NCI-H2196 (cell line): ENCODE measurements around the gene LGALS7B.
"Not testable (repeated sequence)": the region's sequence is repeated elsewhere in the genome, so short reads cannot be mapped to it uniquely, and the experiment has no call there.

Experiments
- DNase-seq: peaks from one replicate; lab custom pipeline; 2025; ENCODE audit not compliant: unreplicated experiment; lab: John Stamatoyannopoulos, UW

LGALS7B gene

DNA sequence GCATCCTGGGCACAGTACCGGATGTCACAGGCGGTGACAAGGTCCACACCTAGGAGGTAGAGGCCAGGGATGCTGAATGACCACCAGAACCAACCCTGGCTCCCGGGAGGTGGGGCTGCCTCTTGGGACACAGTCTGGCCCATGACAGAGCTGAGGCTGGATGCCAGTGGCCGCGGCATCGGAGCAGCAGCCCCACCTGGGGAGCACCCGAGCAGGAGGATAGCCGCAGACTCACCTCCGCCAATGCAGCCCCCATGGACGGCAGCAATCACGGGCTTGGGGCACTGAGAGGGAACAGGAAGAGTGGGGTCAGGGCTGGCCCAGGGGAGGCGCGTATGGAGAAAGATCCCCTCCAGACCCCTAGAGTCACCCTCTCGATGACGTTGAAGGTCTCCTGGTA lies 28.1 kb downstream of the LGALS7B start:
- DNase-seq: no peak

DNA sequence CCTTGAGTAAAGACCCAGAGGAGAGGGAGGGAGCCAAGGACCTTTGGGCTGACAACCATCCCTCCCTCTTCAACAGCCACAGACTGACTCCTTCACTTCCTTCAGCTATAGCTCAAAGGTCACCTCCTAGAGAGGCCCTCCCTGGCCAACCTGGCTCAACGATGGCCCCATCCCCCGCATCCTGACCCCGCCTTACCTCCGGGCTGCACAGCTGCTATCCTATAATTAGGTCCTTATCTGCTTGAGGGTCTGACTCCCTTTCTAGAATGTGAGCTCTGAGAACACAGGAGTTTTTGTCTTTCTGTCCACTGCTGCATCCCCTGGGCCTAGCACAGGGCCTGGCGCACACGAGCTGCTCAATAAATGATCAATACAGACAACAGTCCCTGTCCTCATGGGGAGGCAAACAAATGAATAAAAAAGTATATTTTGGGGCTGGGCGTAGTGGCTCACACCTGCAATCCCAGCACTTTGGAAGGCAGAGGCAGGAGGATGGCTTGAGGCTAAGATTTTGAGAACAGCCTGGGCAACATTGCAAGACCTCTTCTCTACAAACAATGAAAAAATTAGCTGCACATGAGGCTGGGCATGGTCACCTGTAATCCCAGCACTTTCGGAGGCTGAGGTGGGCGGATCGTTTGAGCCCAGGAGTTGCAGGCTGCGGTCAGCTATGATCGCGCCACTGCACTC lies 30.4 kb downstream of the LGALS7B start:
- no peak for DNase-seq

DNA sequence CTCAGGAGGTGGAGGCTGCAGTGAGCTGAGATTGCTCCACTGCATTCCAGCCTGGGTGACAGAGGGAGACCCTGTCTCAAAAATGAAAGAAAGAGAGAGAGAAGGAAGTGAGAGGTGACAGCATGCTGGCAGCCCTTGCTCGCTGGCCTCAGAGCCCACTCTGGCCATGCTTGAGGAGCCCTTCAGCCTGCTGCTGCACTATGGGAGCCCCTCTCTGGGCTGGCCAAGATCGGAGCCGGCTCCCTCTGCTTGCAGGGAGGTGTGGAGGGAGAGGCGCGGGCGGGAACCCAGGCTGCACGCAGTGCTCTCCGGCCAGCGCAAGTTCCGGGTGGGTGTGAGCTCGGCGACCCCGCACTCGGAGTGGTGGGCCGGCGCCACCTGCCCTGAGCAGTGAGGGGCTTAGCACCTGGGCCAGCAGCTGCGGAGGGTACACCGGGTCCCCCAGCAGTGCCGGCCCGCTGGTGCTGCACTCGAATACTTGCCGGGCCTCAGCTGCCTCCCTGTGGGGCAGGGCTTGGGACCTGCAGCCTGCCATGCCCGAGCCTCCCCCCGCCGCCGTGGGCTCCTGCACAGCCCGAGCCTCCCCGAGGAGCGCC lies 32.3 kb downstream of the LGALS7B start:
- not testable (repeated sequence) for DNase-seq

DNA sequence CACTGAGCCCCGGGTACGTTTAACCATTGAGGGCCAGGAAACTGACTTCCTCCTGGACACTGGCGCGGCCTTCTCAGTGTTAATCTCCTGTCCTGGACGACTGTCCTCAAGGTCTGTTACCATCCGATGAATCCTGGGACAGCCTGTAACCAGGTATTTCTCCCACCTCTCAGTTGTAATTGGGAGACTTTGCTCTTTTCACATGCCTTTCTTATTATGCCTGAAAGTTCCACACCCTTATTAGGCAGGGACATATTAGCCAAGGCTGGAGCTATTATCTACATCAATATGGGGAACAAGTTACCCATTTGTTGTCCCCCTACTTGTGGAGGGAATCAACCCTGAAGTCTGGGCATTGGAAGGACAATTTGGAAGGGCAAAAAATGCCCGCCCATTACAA lies 36.9 kb downstream of the LGALS7B start:
- DNase-seq: not testable (repeated sequence)

DNA sequence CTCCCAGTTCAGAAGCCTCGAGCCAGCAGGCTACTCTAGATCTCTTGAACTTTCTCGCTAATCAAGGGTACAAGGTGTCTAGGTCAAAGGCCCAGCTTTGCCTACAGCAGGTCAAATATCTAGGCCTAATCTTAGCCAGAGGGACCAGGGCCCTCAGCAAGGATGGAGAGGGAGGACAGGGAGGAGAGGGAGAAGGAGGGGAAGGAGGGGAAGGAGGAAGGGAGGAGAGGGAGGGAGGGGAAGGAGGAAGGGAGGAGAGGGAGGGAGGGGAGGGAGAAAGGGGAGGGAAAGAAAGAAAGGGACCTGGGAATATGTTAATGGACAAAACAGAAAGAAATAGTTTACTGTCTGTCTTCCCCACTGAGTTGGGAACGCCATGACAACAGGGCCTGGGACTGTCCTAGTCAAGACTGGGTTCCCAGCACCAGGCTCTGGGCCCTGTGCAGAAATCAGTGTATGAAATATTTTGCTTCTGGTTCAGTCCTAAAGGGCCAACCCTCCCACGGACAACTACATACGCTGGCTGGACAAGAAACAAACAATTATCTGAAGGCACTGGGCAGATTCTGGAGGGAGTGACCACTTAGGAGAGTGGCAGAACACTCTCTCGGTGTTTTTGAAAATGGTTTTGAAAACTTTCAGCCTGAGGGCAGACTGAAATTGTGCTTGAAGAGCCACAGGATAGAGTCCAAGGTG lies 38.0 kb downstream of the LGALS7B start:
- no peak for DNase-seq

DNA sequence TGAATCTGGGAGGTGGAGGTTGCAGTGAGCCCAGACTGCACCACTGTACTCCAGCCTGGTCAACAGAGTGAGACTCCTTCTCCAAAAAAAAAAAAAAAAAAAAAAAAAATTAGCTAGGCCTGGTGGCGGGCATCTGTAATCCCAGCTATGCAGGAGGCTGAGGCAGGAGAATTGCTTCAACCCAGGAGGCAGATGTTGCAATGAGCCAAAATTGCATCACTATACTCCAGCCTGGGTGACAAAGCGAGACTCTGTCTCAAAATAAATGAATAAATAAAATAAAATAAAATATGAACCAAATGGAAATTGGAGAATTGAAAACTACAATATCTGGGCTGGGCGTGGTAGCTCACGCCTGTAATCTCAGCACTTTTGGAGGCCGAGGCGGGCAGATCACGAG lies 40.2 kb downstream of the LGALS7B start:
- DNase-seq: not testable (repeated sequence)

DNA sequence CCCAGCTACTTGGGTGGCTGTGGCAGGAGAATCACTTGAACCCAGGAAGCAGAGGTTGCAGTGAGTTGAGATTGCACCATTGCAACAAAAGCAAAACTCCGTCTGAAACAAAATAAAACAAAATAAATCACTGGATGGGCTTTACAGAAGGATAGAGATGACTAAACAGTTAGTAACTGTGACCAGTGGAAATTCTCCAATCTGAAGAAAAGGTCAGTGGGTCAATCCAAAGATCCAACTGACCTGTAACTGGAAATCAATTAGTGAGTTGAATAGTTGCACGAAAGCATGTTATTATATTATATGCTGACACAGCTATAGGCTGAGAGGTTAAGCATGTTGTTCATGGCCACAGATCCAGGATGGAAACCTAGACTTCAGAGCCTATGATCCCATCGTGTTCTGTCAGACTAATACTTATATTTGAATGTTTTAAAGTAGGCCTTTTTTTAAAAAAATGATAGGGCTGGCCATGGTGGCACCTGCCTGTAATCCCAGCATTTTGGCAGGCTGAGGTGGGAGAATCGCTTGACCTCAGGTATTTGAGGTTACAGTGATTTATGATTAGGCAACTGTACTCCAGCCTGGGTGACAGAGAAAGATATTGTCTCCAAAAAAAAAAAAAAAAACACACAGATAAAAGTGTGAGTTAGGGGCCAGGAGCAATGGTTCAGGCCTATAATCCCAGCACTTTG lies 41.2 kb downstream of the LGALS7B start:
- DNase-seq: no peak

DNA sequence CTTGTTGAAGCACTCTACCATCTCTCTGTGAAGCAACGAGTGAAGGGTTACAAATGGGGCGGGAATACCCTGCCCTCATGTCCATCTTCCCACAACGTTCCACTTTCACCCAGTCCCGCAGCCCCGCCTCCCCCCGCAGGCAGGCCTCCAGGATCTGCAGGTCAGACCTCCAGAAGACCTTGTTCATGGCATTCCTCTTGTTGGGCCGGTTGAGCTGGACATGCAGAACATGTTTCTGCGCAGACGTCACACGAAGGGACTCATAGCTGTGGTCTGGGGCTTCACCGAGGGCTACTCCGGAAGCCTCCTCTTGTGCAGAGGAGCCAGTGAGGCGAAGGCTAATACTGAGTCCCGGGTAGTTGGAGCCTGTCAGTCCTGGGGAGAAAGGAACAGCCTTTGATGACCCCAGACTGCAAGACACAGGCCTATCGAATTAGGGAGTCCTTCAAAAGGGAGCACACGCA lies 42.2 kb downstream of the LGALS7B start:
- DNase-seq: peak; percentile 62

DNA sequence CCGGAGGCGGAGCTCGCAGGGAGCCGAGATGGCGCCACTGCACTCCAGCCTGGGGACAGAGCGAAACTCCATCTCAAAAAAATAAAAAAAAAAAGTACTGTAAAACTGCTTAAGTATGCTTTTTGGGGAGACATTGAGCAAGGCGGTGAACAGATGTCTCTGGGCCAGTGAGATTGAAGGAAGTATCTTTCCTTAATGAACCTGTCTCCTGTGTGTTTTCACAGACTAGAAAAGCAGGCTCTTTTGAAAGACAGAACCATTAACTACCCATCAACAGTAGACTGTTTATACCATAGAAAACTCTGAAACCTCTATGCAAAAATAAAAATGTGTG lies 44.1 kb downstream of the LGALS7B start:
- no peak for DNase-seq

DNA sequence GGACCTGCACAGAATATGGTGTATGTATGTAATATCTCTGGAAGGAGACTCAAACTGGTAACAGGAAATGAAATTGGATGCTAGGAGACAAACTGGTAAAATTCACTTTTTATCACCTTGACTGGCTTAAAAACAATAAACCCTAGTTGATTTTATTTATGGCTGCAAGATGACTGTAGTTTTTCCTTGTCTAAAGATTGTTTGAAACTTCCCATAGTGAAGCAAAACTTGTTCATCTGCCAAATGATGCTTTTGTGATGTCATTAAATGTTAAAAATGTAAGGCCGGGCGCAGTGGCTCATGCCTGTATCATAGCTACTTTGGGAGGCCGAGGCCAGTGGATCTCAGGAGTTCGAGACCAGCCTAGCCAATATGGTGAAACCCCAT lies 45.1 kb downstream of the LGALS7B start:
- no peak for DNase-seq

DNA sequence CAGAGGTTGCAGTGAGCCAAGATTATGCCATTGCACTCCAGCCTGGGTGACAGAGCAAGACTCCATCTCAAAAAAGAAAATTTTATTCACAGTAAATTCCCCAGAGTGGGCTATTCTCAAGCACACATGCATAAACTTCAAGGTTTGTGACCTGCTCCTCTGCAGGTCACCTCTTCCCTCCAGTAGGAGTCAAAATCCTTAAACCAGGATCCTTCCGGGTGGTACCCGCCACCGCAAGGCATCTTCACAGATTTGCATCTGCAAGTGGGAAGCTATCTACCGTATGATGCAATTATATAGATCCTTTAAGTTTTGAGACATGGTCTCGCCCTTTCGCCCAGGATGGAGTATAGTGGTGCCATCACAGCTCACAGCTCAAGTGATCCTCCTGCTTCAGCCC lies 45.6 kb downstream of the LGALS7B start:
- DNase-seq: no peak

DNA sequence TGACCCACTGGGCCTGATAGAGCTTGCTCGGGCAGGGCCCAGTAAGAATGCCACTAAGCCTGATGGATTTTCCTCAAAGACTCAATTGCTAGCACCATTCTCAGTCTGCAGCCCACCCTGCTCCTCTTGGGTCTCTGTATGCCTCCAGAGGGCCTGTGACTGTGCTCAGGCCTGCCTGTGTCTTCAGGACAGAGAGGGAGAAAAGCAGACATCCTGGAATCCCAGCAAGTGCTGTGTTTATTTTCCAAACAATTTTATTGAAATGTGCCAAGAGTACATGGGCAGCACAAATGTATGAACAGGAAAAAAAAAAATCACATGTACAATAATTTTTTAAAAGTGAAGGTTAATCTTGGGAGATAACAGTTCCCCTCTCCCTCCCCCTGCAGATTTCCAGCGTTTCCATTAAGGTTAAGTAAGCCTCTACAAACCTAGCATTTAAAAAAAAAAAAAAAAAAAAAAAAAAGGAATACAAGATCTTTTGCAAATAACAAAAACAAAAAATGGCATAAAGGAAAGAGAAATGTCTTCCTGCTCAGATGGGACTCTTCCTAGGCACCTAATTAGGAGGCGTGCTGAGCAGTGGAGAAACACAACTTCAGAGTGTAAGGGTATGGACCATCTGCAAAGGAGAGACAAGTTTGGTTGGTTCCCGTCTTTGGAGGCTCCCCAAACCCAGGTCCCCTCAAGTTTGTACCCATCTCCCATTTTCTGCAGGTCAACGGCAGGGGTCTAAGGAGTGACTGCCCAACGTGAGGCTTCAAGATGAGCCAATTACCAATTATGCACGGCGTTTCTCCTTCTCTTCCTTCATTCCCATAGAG lies 47.4 kb downstream of the LGALS7B start:
- DNase-seq: no peak

DNA sequence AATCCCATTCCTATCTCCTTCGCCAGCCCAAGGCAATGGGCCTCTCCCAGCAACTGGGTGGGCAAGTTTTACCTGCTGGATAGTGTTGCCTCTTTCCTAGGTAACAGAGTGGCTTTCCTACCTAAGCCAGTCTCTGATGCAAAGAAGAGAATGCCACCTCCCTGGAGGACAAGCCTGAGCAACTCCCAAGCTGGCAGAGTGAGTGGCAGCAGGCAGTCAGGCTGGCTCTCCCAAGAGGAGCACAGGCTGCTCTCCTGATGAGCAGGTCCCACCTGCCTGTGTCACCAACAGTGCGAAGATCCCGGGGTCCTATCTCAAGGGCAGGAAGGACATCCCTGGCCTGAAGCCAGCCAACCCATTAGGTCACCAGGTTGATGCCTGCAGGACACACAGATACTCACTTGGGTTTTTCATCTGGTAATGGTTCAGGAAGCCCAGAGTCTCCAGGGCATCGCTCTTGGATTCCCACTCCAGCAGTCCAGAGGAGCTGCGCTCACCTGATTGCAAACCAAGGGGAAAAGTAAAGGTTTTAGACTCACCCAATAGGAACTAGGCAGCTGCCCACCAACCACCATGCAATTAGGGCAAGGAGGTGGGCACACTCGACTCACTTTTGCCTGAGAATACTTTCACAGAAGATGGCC lies 48.1 kb downstream of the LGALS7B start:
- DNase-seq: no peak

DNA sequence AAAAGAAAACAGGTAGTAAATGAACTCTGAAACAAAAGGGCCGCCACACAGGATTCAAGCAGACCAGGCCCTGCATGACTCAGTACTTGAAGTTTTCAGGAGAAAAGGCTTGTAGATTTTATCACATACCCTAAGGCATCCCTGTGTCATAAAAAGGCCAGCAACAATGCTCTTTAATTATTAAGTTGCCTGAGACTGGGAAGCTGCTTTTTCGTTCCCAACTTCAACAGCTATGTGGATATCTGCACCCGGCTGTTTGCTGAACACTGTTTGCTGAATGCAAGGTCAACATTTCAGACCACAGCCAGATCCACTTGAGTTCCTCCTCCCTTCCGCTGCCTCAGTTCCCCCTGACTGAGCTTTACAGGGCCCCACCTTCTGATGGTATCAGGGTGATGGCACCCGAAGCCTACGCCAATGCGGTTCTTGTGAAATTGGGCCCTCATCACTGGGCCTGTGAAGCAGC lies 48.7 kb downstream of the LGALS7B start:
- peak; percentile 46 for DNase-seq

DNA sequence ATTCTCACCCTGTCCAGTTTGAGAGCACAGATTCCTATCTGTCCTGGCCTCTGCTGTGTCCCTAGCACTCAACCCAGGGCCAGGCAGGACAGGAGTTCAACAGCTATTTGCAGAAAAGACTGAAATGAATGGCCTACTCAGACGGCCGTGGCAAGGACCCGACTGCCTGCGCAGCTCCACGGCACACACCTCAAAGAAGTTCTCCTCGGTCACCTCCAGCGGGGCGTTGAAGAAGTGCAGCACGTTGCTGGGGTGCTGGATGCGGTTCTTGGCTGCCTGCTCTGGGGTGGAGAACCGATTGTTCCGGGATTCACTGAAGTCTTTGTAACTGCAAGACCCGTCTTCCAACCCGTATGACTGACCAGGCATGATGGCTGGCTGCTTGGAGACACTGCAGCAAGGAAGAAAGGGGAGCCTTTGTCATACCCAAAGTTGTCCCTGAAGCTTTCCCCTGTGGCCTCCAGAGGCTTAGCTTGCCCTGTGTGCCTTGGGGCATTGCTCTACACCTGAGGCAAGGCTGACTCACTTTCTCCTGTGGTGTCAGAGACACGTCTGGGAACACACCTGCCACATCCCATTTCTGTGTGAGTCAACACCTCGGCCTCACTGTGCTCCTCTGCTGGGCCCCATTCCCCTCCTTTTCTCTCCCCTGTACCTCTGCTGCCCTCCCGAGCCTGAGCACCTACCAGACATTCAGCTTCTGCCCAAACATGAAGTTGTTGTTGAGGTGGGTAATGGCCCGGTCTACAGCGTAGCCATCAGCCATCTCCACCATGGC lies 49.4 kb downstream of the LGALS7B start:
- DNase-seq: no peak

DNA sequence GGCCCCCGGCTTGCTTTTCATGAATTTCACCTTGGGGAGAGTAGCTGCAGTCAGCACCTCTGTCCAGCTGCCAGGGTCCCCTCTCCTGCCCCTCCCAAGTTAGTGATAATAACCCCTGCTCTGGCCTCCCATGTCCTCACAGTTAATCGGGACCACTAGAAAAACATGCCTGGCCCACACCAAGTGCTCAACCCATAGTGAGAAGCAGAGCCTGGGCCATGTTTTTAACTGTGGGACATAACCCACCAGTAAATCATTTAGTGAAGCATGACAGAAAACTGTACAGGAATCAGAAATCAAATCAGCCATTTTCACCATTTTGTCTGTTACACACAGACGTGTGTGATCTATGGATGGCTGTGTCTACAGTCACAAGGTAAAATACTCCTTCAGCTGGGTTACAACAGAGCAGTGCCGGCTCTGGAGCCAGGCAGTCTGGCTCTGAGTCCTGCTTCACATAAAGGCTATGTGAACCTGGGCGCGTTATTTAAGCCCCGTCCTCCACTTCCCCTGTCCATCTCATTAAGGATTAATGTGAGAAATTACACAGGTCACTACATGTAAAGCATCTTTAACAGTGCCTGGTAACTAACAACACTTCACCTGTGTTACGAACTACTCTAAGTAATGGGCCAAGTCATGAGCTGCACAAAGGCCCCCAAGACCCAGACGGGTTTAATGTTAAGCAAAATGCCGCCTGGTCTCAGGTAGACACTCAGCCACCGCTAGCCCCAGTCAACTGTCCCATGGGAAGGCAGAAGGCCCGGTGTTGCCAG lies 50.2 kb downstream of the LGALS7B start:
- no peak for DNase-seq

DNA sequence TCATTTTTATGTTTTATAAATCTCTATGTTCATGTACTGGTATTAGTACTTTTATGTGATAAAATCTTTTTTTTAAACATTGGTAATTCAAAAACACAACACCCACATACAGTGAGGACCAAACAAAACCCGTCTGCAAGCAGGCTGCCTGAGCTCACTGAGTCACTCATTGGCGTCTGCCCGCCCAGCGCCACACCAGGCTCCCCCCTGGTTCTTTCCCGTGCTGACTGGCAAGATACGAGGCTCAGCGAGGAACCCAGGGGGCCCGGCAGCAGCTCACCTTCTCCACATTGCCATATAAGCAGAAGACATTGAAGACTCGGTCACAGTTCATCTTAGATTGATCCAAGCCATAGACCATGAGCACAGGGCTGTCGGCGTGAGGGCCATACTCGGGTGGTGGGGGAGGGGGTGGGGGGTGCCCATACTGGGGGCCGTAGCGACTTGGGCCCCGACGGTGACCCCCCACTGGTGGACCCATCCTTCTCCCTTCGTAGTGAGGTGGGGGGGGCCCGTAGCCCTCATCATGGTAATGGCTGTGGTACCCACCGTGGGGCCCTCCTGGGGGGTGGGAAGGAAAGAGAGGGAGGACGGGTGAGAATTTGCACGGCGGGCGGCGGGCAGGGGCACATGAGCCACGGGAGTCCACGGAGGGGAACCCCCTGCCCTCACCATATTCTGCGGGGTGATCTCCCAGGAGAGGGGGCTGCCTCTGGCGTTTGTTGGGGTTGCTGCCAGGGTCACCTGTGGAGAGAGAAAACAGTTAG lies 51.0 kb downstream of the LGALS7B start:
- no peak for DNase-seq

DNA sequence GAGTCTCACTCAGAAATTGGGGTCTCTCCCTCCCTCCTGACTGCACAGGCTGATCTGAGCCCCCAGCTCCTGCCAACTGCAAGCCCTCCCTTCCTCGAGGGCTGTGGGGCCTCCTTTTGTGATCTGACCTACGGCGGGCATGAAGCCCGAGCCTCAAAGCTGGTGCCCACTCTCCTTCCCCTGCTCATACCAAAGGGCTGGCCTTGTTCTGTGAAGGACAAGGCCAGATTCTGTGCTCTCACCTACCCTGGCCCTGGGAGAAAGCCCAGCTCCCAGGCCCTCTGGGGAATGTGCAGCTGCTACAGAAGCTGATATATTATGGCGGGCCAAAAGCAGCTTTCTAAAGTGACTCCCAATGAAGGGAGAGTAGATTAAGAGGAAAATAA lies 51.6 kb downstream of the LGALS7B start:
- DNase-seq: no peak
